ENCODE data around the gene PHB1. TPM values are rescaled to one million over a fixed set of nuclear protein-coding genes. Genes with fewer than 3 reads are reported as not detected.

Gene PHB1
- total RNA-seq, 1 donor from 2014 or later: 114 TPM

- H3K27me3 Mint-ChIP-seq (ENCODE audit: low read depth): peaks cover 4% of the 10 kb centered on the region
- TF ChIP-seq CTCF (IDR thresholded peaks at IDR 0.05): no peak
- no peak for DNase-seq (ENCODE audit: low spot score)
- no peak overlapping the region for H3K27ac Mint-ChIP-seq (ENCODE audit: unreplicated experiment)
- H3K36me3 Mint-ChIP-seq (ENCODE audit: low read depth): no peaks in the 10 kb centered on the region
- H3K9me3 Mint-ChIP-seq (ENCODE audit: low read depth): peaks cover 10% of the 10 kb centered on the region
- no peak overlapping the region for H3K4me3 Mint-ChIP-seq (ENCODE audit: unreplicated experiment)
- H3K4me1 Mint-ChIP-seq (ENCODE audit: low read depth): no peaks in the 10 kb centered on the region
Observed at GRCh38 chr17:49381033-49381432, 33.6 kb downstream of the PHB1 start.

GRCh38 chr17:49379926-49380325, 34.8 kb downstream of the PHB1 start:
- Mint-ChIP-seq H3K27me3 (ENCODE audit: low read depth) (peaks cover 4% of the 10 kb centered on the region), H3K9me3 (ENCODE audit: low read depth) (peaks cover 10% of the 10 kb centered on the region), H3K36me3 (ENCODE audit: low read depth) (no peaks in the 10 kb centered on the region), H3K4me1 (ENCODE audit: low read depth) (no peaks in the 10 kb centered on the region), H3K4me3 (ENCODE audit: unreplicated experiment) (no peak overlapping the region), H3K27ac (ENCODE audit: unreplicated experiment) (no peak overlapping the region)
- DNase-seq (ENCODE audit: low spot score): peak; percentile 0
- TF ChIP-seq CTCF (IDR thresholded peaks at IDR 0.05): no peak

GRCh38 chr17:49378311-49378710, 36.4 kb downstream of the PHB1 start:
- peaks cover 8% of the 10 kb centered on the region for H3K9me3 Mint-ChIP-seq (ENCODE audit: low read depth)

GRCh38 chr17:49375544-49375943, 39.1 kb downstream of the PHB1 start:
- peaks cover 8% of the 10 kb centered on the region for H3K9me3 Mint-ChIP-seq (ENCODE audit: low read depth)
- H3K36me3 Mint-ChIP-seq (ENCODE audit: low read depth): no peaks in the 10 kb centered on the region
- H3K27me3 Mint-ChIP-seq (ENCODE audit: low read depth): no peaks in the 10 kb centered on the region
- no peak overlapping the region for H3K27ac Mint-ChIP-seq (ENCODE audit: unreplicated experiment)
- no peak for TF ChIP-seq CTCF (IDR thresholded peaks at IDR 0.05)
- no peak for DNase-seq (ENCODE audit: low spot score)
- no peak overlapping the region for H3K4me3 Mint-ChIP-seq (ENCODE audit: unreplicated experiment)
- H3K4me1 Mint-ChIP-seq (ENCODE audit: low read depth): no peaks in the 10 kb centered on the region

More at GRCh38 chr17:49378311-49378710, 36.4 kb downstream of the PHB1 start:
- peaks cover 4% of the 10 kb centered on the region for H3K27me3 Mint-ChIP-seq (ENCODE audit: low read depth)
- no peaks in the 10 kb centered on the region for H3K4me1 Mint-ChIP-seq (ENCODE audit: low read depth)
- no peak for TF ChIP-seq CTCF (IDR thresholded peaks at IDR 0.05)
- no peak overlapping the region for H3K27ac Mint-ChIP-seq (ENCODE audit: unreplicated experiment)
- DNase-seq (ENCODE audit: low spot score): no peak
- H3K36me3 Mint-ChIP-seq (ENCODE audit: low read depth): no peaks in the 10 kb centered on the region
- no peak overlapping the region for H3K4me3 Mint-ChIP-seq (ENCODE audit: unreplicated experiment)

- no peaks in the 10 kb centered on the region for H3K36me3 Mint-ChIP-seq (ENCODE audit: low read depth)
- no peaks in the 10 kb centered on the region for H3K27me3 Mint-ChIP-seq (ENCODE audit: low read depth)
- H3K27ac Mint-ChIP-seq (ENCODE audit: unreplicated experiment): no peak overlapping the region
- no peaks in the 10 kb centered on the region for H3K4me1 Mint-ChIP-seq (ENCODE audit: low read depth)
- H3K4me3 Mint-ChIP-seq (ENCODE audit: unreplicated experiment): no peak overlapping the region
- no peak for DNase-seq (ENCODE audit: low spot score)
- no peak for TF ChIP-seq CTCF (IDR thresholded peaks at IDR 0.05)
- no peaks in the 10 kb centered on the region for H3K9me3 Mint-ChIP-seq (ENCODE audit: low read depth)
Observed at GRCh38 chr17:49373115-49373514, 41.6 kb downstream of the PHB1 start.

Data from chondrocyte (in vitro differentiated cells).